AG09309 (cell line): ENCODE results near the gene NKX6-1.

Experiments used
- DNase-seq: peaks from one replicate; pipeline ENCODE4 v3.0.0-alpha.2; 2010; ENCODE audit warnings: low read depth
- H3K4me3 ChIP-seq: 2 replicates; pipeline ENCODE4 v1.5.1; 2011; ENCODE audit warnings: mild to moderate bottlenecking, low read depth, low read length, moderate library complexity; ENCODE audit not compliant: control insufficient read depth
- TF ChIP-seq, protein P1 (sequence below): IDR thresholded peaks from 2 replicates; pipeline ENCODE4 v1.5.1; 2011; ENCODE audit warnings: mild to moderate bottlenecking, low read depth, low read length, inconsistent platforms; ENCODE audit not compliant: insufficient read depth, control insufficient read depth; ENCODE audit errors: missing control alignments

The NKX6-1 gene

DNA sequence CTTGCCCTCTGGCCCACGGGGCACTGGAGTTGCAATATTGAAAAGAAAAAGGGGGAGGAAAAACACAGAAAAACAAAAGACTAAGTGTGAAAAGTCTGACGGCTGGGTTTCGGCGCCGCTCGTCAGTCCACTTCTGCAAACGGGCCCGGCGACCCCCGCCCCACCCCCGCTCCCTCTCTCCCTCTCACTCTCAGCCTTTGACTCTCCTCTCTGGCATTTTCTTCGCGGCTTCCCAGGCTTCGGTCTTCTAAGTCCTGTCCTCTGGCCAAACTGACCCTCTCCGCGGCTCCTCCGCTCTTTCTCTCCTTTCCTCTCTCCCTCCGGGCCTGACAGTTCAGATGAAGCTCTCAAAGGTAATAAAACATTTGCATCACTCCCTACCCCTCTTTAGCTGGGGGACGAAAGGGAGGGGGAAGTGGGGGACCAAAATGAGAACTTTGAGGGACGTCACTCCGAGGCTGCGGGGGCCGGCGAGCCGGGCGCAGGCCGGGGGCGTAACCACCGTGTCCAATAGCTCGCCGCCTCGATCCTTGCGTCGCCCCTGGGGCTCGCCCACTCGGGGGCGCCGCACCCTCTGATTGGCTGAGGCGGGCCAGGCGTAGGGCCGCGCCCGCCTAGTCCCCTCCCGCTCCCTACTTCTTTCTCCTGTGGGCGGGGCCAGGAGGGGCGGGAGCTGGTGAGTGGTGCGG lies at the start of gene NKX6-1:
Gene NKX6-1, minus strand, starts transcription at position 358 of the 689 bp plus-strand sequence. CDS start 1,064 bp downstream, outside the sequence.
- DNase-seq: peak; percentile 41
- TF ChIP-seq, protein P1, sequence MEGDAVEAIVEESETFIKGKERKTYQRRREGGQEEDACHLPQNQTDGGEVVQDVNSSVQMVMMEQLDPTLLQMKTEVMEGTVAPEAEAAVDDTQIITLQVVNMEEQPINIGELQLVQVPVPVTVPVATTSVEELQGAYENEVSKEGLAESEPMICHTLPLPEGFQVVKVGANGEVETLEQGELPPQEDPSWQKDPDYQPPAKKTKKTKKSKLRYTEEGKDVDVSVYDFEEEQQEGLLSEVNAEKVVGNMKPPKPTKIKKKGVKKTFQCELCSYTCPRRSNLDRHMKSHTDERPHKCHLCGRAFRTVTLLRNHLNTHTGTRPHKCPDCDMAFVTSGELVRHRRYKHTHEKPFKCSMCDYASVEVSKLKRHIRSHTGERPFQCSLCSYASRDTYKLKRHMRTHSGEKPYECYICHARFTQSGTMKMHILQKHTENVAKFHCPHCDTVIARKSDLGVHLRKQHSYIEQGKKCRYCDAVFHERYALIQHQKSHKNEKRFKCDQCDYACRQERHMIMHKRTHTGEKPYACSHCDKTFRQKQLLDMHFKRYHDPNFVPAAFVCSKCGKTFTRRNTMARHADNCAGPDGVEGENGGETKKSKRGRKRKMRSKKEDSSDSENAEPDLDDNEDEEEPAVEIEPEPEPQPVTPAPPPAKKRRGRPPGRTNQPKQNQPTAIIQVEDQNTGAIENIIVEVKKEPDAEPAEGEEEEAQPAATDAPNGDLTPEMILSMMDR: no peak
- peak within 1 kb of the TSS; percentile 71 for H3K4me3 ChIP-seq

DNA sequence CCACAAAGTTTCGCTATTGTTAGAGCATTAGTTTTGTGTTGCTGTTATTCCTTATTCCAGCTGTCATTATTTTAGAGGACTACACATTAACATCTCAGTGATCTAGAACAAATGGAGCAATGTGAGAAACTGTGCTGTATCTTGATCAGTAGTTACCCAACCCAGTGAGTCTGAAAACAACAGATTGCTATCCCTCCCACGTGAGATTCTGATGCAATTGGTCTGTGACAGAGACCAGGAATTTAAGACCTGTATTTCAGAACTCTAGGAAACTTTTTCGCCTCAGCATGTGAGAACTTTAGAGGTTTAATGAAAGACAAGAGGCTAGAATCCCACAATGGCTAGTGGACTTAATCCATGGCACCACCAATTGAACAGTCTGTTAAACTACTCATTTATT lies 48.1 kb upstream of the NKX6-1 start:
- TF ChIP-seq, protein P1: no peak
- no peak for DNase-seq

DNA sequence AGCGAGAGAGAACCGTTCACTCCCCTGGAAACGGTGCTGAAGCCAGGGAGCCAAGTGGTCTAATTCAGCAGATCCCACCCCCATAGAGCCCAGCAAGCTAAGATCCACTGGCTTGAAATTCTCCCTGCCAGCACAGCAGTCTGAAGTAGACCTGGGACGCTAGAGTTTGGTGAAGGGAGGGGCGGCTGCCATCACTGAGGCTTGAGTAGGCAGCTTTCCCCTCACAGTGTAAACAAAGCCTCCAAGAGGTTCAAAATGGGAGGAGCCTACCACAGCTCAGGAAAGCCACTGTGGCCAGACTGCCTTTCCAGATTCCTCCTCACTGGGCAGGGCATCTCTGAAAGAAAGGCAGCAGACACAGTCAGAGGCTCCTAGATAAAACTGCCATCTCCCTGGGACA lies 46.0 kb upstream of the NKX6-1 start:
- no peak for DNase-seq
- TF ChIP-seq, protein P1: no peak
- H3K4me3 ChIP-seq: no peak overlapping the region

More for the DNA sequence above, 48.1 kb upstream of the NKX6-1 start:
- H3K4me3 ChIP-seq: no peak overlapping the region

DNA sequence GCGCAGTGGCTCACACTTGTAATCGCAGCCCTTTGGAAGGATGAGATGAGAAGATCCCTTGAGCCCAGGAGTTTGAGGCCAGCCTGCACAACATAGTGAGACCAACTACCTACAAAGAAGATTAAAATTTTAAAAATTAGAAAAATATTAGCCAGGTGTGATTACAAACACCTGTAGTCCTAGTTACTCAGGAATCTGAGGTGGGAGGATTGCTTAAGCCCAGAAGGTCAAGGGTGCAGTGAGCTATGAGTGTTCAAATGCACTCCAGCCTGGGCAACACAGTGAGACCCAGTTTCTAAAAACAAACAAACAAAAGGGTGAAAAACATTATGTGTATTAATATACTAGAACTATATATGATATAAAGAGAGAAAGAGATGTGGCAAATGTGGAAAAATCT lies 36.8 kb upstream of the NKX6-1 start:
- DNase-seq: no peak
- no peak overlapping the region for H3K4me3 ChIP-seq
- TF ChIP-seq, protein P1: no peak

DNA sequence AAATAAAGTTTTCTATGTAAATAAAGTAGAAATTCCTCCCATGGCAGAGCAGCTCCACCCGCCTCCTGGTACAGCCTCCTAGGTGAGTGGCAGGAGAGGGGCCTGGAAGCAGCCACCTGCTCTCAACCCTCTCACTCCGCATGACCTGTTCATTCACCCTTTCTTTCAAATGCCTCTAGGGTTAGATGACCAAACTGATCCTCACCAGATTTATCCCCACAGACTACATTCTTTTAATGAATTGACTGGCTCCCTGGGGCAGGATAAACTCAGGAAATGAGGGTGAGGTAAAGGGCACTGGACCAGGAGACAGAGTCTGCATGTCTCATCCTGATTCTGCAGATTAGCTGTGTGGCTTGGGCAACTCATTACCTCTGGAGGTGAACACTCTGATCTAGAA lies 32.6 kb upstream of the NKX6-1 start:
- DNase-seq: no peak
- TF ChIP-seq, protein P1: no peak
- no peak overlapping the region for H3K4me3 ChIP-seq

DNA sequence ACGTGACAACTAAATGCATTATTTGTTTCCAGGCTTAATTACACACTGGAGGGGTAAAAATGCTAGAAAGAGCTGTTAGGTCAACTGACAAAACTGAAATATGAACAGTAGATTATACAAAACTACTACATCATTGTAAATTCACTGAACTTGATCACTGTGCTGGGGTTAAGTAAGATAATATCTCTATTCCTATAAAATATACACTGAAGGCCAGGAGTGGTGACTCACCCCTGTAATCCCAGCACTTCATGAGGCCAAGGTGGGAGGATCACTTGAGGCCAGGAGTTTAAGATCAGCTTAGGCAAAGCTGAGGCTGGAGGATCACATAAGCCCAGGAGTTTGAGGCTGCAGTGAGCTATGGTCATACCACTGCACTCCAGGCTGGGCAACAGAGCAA lies 31.8 kb upstream of the NKX6-1 start:
- H3K4me3 ChIP-seq: no peak overlapping the region
- TF ChIP-seq, protein P1: no peak
- no peak for DNase-seq
